Stimulated activated naive CD8-positive, alpha-beta T cell treated with anti-CD3 and anti-CD28 coated beads, Interleukin-15, Interleukin-2, amounts not matched to agents 100 ng/mL and 50 ng/mL, for 24 hours (primary cell): ENCODE results near the gene CAND2.

Experiments
- H3K27ac Mint-ChIP-seq: one replicate; pipeline ENCODE4 v1.8.0; 2021; ENCODE audit warnings: mild to moderate bottlenecking, mixed read lengths
- H3K27me3 Mint-ChIP-seq: one replicate; pipeline ENCODE4 v1.8.0; 2021; ENCODE audit warnings: mixed read lengths
- H3K36me3 Mint-ChIP-seq: one replicate; pipeline ENCODE4 v1.8.0; 2021; ENCODE audit warnings: low read depth, mixed read lengths
- H3K4me1 Mint-ChIP-seq: one replicate; pipeline ENCODE4 v1.8.0; 2021; ENCODE audit warnings: low read depth, mixed read lengths
- H3K4me3 Mint-ChIP-seq: one replicate; pipeline ENCODE4 v1.8.0; 2021; ENCODE audit warnings: mild to moderate bottlenecking, mixed read lengths
- H3K9me3 Mint-ChIP-seq: one replicate; pipeline ENCODE4 v1.8.0; 2021; ENCODE audit warnings: mixed read lengths

CAND2 gene

DNA sequence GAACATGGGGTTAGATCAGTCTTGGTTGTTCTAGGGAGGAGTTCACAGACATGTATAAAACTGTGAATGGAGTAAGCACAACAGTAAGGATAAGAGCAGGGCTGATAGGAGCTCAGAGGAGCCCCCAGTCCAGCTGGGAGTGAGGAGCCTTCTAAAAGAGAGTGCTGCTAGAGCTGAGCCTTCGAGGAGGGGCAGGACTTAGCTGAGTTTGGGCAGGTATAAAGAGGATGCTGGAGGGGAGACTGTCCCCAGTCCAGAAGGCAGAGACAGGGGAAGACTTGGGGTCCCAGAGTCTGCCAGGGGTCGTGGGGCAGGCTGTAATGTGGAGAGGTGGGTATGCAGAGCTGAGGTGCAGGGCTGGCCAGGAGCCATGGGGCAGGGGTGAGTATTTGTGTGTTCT, 12.1 kb downstream of the CAND2 start:
- Mint-ChIP-seq H3K27me3 (no peaks in the 10 kb centered on the region), H3K4me3 (no peak overlapping the region), H3K9me3 (no peaks in the 10 kb centered on the region), H3K36me3 (no peaks in the 10 kb centered on the region), H3K4me1 (peaks cover 8% of the 10 kb centered on the region), H3K27ac (no peak overlapping the region)

DNA sequence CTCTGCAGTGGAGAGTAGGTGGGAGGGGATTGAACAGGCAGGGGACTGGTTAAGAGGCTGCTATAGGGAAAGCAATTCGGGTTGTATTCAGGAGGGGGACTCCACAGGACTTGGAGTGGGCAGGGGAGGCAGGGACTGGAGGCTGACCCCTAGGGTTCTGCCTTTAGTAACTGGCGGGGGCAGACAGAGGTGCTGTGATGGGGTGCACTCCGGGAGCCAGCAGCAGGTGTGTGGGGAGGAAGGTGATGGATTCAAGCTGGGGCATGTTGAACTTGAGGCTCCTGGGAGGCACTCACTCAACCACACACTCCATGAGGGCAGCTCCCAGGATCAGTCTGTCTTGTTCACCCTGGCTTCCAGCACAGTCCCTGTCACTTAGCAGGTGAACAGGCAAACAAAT, 12.5 kb downstream of the CAND2 start:
- H3K4me1 Mint-ChIP-seq, result peaks cover 8% of the 10 kb centered on the region
- H3K27ac Mint-ChIP-seq, result no peak overlapping the region
- H3K9me3 Mint-ChIP-seq, result no peaks in the 10 kb centered on the region
- no peaks in the 10 kb centered on the region for H3K27me3 Mint-ChIP-seq
- peak overlapping the region; percentile 28 for H3K4me3 Mint-ChIP-seq
- H3K36me3 Mint-ChIP-seq, result no peaks in the 10 kb centered on the region

DNA sequence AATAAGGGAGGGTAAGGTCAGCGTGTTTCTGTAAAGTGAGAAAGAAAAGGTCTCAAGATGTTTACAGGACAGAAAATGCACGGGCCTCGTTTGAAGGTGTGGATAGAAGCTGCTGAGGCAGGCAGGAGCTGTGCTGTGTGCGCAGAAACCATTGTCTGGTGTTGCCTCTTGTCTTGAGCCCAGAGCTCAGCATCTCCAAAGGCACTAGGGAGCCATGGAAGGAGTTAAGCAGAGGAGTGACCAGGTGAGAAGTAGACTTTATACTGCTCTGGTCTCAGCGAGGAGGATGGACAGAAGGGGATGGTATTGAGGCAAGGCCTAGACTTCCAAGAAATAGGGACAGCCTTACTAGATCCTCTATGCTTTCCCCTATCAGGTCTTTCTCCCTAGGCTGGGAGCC, 13.0 kb downstream of the CAND2 start:
- H3K4me1 Mint-ChIP-seq, result peaks cover 8% of the 10 kb centered on the region
- H3K36me3 Mint-ChIP-seq, result no peaks in the 10 kb centered on the region
- no peaks in the 10 kb centered on the region for H3K9me3 Mint-ChIP-seq
- no peak overlapping the region for H3K27ac Mint-ChIP-seq
- peak overlapping the region; percentile 28 for H3K4me3 Mint-ChIP-seq
- H3K27me3 Mint-ChIP-seq, result no peaks in the 10 kb centered on the region

DNA sequence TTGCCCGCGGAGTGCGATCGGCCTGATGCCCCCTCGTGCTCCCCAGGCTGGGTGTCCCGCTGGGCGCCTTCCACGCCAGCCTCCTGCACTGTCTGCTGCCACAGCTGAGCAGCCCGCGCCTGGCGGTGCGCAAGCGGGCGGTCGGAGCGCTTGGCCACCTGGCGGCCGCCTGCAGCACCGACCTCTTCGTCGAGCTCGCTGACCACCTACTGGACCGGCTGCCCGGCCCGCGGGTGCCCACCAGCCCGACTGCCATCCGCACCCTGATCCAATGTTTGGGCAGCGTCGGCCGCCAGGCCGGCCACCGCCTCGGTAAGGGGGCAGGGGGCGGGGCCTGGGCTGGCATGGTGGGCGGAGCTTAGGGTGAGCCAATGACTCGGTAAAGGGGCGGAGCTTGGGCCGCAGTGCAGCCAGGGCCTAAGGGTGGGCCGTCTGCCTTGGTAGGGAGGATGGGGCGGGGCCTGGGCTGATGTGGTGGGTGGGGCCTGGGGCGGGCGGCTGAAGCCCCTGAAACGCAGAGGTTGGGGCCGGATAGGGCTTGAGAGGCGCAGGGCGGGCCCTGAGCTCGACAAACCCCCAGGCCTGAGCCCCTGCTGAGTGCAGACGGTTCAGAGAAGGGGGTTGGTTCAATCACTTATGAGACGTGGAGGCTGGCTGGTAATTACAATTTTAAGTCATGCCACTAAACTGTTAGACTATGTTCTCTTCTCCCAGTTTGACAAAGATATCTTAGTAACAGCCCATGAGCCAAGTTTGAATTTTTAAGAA, 13.7 kb downstream of the CAND2 start:
- H3K27ac Mint-ChIP-seq, result peak overlapping the region; percentile 55
- no peaks in the 10 kb centered on the region for H3K36me3 Mint-ChIP-seq
- peak overlapping the region; percentile 51 for H3K4me3 Mint-ChIP-seq
- peaks cover 8% of the 10 kb centered on the region for H3K4me1 Mint-ChIP-seq
- H3K9me3 Mint-ChIP-seq, result no peaks in the 10 kb centered on the region
- H3K27me3 Mint-ChIP-seq, result no peaks in the 10 kb centered on the region

DNA sequence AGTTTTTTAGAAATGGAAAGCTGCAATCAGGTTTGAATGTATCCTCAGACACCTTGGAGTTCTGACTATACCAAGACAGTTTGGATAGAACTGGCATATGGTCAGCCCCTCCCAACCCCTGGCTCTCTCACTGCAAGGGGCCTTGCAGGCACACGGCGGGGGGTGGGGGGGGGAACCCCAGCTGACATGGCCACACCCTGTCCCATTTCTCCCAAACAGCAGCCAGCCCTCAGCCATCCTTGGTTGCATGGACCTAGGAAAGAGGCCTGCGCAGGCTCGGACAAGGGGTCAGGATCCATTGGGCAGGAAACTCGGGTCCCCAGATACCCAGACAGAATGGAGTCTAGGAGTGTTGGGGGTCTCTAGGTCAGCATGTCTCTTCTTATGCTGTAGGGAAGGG, 14.5 kb downstream of the CAND2 start:
- H3K4me1 Mint-ChIP-seq, result peaks cover 8% of the 10 kb centered on the region
- no peak overlapping the region for H3K27ac Mint-ChIP-seq
- no peaks in the 10 kb centered on the region for H3K36me3 Mint-ChIP-seq
- H3K4me3 Mint-ChIP-seq, result peak overlapping the region; percentile 51
- H3K27me3 Mint-ChIP-seq, result no peaks in the 10 kb centered on the region
- H3K9me3 Mint-ChIP-seq, result no peaks in the 10 kb centered on the region

DNA sequence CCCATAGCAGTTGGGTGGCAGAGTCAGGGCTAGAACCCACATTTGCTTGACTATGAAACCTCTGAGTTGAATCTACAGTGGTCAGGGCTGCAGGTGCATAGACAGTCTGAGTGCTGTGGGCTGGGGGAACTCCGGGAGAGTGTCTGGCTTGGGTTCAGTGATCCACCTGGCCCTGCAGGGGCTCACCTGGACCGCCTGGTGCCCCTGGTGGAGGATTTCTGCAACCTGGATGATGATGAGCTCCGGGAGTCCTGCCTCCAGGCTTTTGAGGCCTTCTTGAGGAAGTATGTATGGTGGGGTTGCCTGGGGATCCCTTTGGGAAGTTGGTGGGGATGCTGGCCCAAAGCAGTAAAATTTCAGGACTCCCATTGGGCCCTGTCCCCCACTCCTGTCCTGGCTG, 16.3 kb downstream of the CAND2 start:
- no peaks in the 10 kb centered on the region for H3K27me3 Mint-ChIP-seq
- H3K9me3 Mint-ChIP-seq, result no peaks in the 10 kb centered on the region
- no peak overlapping the region for H3K27ac Mint-ChIP-seq
- H3K36me3 Mint-ChIP-seq, result no peaks in the 10 kb centered on the region
- H3K4me1 Mint-ChIP-seq, result peaks cover 8% of the 10 kb centered on the region
- no peak overlapping the region for H3K4me3 Mint-ChIP-seq

DNA sequence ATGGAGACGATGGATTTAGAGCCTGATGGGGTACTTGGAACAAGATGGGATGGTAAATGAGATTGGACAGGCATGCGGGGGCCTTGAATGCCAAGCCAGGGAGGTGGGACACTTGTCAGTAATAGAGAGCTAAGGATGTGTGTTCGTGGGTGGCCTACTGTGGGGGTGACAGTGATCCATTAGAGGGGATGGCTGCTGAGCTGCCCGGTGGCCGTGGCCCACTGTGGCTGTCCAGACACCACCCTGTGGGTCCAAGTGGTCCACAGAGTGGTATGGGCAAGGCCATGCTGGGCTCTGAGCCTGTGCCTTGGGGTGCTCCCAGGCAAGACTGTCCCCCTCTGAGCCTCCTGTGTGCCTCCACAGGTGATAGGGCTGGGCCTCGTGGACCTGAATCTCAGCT, 17.5 kb downstream of the CAND2 start:
- Mint-ChIP-seq H3K36me3 (no peaks in the 10 kb centered on the region), H3K27ac (no peak overlapping the region)

DNA sequence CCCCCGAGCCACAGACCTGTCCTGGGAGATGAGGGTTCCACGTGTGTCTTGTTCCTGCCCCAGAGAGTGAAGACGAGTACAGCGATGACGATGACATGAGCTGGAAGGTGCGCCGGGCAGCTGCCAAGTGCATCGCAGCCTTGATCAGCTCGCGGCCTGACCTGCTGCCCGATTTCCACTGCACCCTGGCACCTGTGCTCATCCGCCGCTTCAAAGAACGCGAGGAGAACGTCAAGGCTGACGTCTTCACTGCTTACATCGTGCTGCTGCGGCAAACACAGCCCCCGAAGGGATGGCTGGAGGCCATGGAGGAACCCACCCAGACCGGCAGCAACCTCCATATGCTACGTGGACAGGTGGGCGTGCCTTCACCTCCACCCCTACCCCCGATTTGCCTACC, 18.6 kb downstream of the CAND2 start:
- no peaks in the 10 kb centered on the region for H3K36me3 Mint-ChIP-seq
- no peak overlapping the region for H3K27ac Mint-ChIP-seq
- H3K4me3 Mint-ChIP-seq, result no peak overlapping the region
- H3K27me3 Mint-ChIP-seq, result no peaks in the 10 kb centered on the region
- peaks cover 5% of the 10 kb centered on the region for H3K4me1 Mint-ChIP-seq
- H3K9me3 Mint-ChIP-seq, result no peaks in the 10 kb centered on the region

More for the DNA sequence above, 17.5 kb downstream of the CAND2 start:
- Mint-ChIP-seq H3K4me3 (no peak overlapping the region), H3K4me1 (peaks cover 8% of the 10 kb centered on the region), H3K9me3 (no peaks in the 10 kb centered on the region), H3K27me3 (no peaks in the 10 kb centered on the region)

DNA sequence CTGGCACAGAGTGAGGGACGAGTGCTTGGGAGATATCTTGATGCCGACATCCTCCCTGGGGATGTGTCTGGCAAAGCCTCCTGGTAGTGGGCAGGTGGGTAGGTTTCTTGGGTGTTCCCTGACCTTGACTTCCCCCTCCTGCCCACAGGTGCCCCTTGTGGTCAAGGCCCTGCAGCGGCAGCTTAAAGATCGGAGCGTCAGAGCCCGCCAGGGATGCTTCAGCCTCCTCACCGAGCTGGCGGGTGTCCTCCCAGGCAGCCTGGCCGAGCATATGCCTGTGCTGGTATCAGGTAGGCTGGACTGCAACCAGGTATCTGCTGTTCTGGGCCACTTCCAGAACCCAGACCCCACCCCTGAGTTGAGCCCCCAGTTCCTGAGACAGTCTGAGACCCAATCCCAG, 19.2 kb downstream of the CAND2 start:
- no peaks in the 10 kb centered on the region for H3K36me3 Mint-ChIP-seq
- H3K4me1 Mint-ChIP-seq, result peaks cover 2% of the 10 kb centered on the region
- no peaks in the 10 kb centered on the region for H3K9me3 Mint-ChIP-seq
- H3K4me3 Mint-ChIP-seq, result no peak overlapping the region
- H3K27me3 Mint-ChIP-seq, result no peaks in the 10 kb centered on the region
- no peak overlapping the region for H3K27ac Mint-ChIP-seq

DNA sequence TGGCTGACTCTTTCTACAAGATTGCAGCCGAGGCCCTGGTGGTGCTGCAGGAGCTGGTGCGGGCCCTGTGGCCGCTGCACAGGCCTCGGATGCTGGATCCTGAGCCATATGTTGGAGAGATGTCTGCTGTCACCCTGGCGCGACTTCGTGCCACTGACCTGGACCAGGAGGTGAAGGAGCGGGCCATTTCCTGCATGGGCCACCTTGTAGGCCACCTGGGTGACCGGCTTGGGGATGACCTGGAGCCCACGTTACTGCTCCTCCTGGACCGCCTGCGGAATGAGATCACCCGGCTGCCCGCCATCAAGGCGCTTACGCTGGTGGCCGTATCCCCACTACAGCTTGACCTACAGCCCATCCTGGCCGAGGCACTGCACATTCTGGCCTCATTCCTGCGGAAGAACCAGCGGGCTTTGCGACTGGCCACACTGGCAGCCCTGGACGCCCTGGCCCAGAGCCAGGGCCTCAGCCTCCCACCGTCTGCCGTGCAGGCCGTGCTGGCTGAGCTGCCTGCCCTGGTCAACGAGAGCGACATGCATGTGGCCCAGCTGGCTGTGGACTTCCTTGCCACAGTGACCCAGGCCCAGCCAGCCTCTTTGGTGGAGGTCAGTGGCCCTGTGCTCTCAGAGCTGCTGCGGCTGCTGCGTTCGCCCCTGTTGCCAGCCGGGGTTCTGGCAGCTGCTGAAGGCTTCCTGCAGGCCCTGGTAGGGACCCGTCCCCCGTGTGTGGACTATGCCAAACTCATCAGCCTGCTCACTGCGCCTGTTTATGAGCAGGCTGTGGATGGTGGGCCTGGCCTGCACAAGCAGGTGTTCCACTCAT, 20.3 kb downstream of the CAND2 start:
- H3K4me1 Mint-ChIP-seq, result no peaks in the 10 kb centered on the region
- H3K9me3 Mint-ChIP-seq, result no peaks in the 10 kb centered on the region
- no peak overlapping the region for H3K4me3 Mint-ChIP-seq
- no peak overlapping the region for H3K27ac Mint-ChIP-seq
- H3K27me3 Mint-ChIP-seq, result no peaks in the 10 kb centered on the region
- H3K36me3 Mint-ChIP-seq, result no peaks in the 10 kb centered on the region

DNA sequence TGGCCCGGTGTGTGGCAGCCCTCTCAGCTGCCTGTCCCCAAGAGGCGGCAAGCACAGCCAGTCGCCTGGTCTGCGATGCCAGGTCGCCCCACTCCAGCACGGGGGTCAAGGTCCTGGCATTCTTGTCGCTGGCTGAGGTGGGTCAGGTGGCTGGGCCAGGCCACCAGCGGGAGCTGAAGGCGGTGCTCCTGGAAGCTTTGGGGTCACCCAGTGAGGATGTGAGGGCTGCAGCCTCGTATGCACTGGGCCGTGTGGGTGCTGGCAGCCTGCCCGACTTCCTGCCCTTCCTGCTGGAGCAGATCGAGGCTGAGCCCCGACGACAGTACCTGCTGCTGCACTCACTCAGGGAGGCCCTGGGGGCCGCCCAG, 20.8 kb downstream of the CAND2 start:
- Mint-ChIP-seq H3K36me3 (no peaks in the 10 kb centered on the region), H3K9me3 (no peaks in the 10 kb centered on the region), H3K4me1 (no peaks in the 10 kb centered on the region), H3K4me3 (no peak overlapping the region), H3K27me3 (no peaks in the 10 kb centered on the region), H3K27ac (no peak overlapping the region)

DNA sequence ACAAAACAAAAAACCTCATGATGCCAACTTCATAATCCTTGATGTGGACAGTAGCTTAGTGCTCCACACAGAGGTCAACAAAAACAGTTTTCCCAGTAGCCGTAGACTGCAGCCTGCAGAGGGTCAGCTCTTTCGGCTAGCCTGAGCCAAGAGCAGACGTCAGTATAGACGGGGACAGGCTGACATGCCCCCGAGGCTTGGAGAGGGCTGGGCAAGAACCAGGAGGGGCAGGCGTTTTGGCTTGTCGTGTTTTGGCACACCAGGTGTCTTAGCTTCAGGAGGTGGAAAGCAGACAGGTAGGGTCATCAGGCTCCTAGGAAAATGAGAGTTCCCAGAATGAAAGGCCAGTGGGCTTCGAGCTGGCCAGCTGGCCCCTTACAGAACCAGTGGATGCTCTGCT, 21.8 kb downstream of the CAND2 start:
- Mint-ChIP-seq H3K4me1 (no peaks in the 10 kb centered on the region), H3K36me3 (no peaks in the 10 kb centered on the region), H3K4me3 (no peak overlapping the region), H3K27me3 (no peaks in the 10 kb centered on the region), H3K9me3 (no peaks in the 10 kb centered on the region), H3K27ac (no peak overlapping the region)

DNA sequence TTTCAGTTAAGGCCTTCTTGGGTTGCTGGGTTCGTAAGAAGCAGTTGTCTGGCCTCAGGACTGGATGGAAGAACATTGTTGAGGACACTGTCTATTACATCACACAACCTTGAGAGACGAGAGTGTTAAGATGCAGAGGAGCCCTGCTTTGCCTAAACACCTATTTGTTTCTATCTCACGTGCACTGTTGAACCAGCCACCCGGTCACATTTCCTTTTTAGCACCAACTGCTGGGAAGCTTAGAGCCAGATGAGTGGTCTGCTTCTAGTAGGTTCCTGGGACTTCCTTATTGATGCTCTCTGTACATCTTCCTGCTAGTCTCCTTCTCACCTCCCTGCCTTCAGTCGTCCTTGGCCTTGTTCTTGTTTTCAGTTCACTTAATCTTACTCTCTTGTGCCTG, 22.3 kb downstream of the CAND2 start:
- H3K27ac Mint-ChIP-seq, result no peak overlapping the region
- no peaks in the 10 kb centered on the region for H3K36me3 Mint-ChIP-seq
- no peak overlapping the region for H3K4me3 Mint-ChIP-seq
- no peaks in the 10 kb centered on the region for H3K9me3 Mint-ChIP-seq
- no peaks in the 10 kb centered on the region for H3K27me3 Mint-ChIP-seq
- no peaks in the 10 kb centered on the region for H3K4me1 Mint-ChIP-seq

DNA sequence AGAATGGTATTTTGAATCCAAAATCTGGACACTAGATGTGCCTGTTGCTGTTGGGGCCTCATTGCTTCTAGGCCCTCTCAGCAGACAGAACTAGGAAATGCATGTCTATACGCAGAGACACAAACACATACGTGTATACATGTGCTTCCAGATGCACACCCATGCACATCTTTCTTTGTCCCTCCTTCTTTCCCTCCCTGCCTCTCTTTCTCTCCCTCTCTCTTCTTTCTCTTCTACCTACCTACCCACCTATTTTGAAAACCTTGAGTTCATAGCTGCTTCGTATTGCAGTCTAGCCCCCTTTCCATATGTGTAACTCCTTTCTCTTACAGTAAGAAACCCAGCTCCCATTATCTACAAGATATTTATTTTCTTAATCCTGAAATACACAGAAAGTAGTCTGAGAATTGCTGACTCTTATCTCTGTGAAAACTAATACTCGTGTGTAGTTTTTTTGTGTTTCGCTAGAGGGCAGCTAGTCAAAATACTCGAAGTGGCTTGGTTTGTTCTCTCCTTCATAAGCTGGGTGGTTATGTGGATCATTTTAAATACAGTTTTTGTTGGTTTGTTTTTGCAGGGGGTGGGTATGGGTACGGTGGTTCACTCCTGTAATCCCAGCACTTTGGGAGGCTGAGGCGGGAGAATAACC, 26.4 kb downstream of the CAND2 start:
- Mint-ChIP-seq H3K4me3 (no peak overlapping the region), H3K27me3 (no peaks in the 10 kb centered on the region), H3K4me1 (no peaks in the 10 kb centered on the region), H3K36me3 (no peaks in the 10 kb centered on the region), H3K27ac (no peak overlapping the region), H3K9me3 (no peaks in the 10 kb centered on the region)

DNA sequence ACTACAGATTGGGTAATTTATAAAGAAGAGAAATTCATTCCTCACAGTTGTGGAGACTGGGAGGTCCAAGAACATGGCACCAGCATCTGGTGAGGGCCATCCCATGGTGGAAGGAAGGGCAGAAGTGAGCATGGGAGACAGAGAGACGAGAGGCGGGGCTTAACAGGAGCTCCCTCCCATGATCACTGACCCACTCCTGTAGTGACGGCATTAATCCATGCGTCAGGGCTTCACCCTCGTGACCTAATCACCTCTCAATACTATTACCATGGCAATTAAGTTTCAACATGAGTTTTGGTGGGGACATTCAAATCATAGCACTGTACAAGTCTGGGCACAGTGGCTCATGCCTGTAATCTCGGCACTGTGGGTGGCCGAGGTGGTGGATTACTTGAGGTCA, 27.8 kb downstream of the CAND2 start:
- Mint-ChIP-seq H3K9me3 (no peaks in the 10 kb centered on the region), H3K4me3 (no peak overlapping the region), H3K4me1 (no peaks in the 10 kb centered on the region), H3K27me3 (no peaks in the 10 kb centered on the region), H3K27ac (no peak overlapping the region), H3K36me3 (no peaks in the 10 kb centered on the region)
